GM03348 (cell line): ENCODE measurements around the gene PPFIBP1.

Experiments
- DNase-seq: peaks from one replicate; pipeline ENCODE4 v3.0.0; 2012; ENCODE audit warnings: low spot score

The PPFIBP1 gene

GRCh38 chr12:27523642-27524493 is at the start of gene PPFIBP1:
TSS of gene PPFIBP1 (plus strand) at chr12:27524206. CDS start at chr12:27633397, 109,191 bp downstream.
- DNase-seq = peak; percentile 98

- peak; percentile 70 for DNase-seq
These were observed 49.7 kb upstream of the PPFIBP1 start for GRCh38 chr12:27474344-27474743.

- no peak for DNase-seq
These were observed 47.0 kb upstream of the PPFIBP1 start for GRCh38 chr12:27477049-27477448.

GRCh38 chr12:27478949-27479348 is 45.1 kb upstream of the PPFIBP1 start:
- DNase-seq = no peak

- DNase-seq = no peak
These were observed 44.0 kb upstream of the PPFIBP1 start for GRCh38 chr12:27480016-27480415.

GRCh38 chr12:27486961-27487360 is 37.0 kb upstream of the PPFIBP1 start:
- DNase-seq = no peak

- no peak for DNase-seq
These were observed 35.5 kb upstream of the PPFIBP1 start for GRCh38 chr12:27488479-27488878.

GRCh38 chr12:27491226-27491625 is 32.8 kb upstream of the PPFIBP1 start:
- no peak for DNase-seq

GRCh38 chr12:27493260-27493940 is 30.6 kb upstream of the PPFIBP1 start:
- DNase-seq = no peak

- no peak for DNase-seq
These were observed 26.6 kb upstream of the PPFIBP1 start for GRCh38 chr12:27497446-27497845.

- DNase-seq = no peak
These were observed 25.9 kb upstream of the PPFIBP1 start for GRCh38 chr12:27498149-27498548.

- no peak for DNase-seq
These were observed 25.2 kb upstream of the PPFIBP1 start for GRCh38 chr12:27498761-27499160.

GRCh38 chr12:27499377-27499776 is 24.6 kb upstream of the PPFIBP1 start:
- no peak for DNase-seq

GRCh38 chr12:27500546-27500945 is 23.5 kb upstream of the PPFIBP1 start:
- DNase-seq = no peak

- DNase-seq = no peak
These were observed 22.0 kb upstream of the PPFIBP1 start for GRCh38 chr12:27502021-27502435.

- peak; percentile 27 for DNase-seq
These were observed 19.5 kb upstream of the PPFIBP1 start for GRCh38 chr12:27504507-27504906.

GRCh38 chr12:27505109-27505508 is 18.9 kb upstream of the PPFIBP1 start:
- DNase-seq = peak; percentile 74

- DNase-seq = no peak
These were observed 18.2 kb upstream of the PPFIBP1 start for GRCh38 chr12:27505761-27506160.

- no peak for DNase-seq
These were observed 17.3 kb upstream of the PPFIBP1 start for GRCh38 chr12:27506645-27507189.

GRCh38 chr12:27508736-27509431 is 15.1 kb upstream of the PPFIBP1 start:
- no peak for DNase-seq

- peak; percentile 18 for DNase-seq
These were observed 12.8 kb upstream of the PPFIBP1 start for GRCh38 chr12:27511031-27511722.

GRCh38 chr12:27511723-27512045 is 12.3 kb upstream of the PPFIBP1 start:
- no peak for DNase-seq
